Endometrial microvascular endothelial cells (primary cell): Measurements from ENCODE around the gene DNAJC18. TPM values are rescaled to one million over a fixed set of nuclear protein-coding genes. Genes with fewer than 3 reads are reported as not detected.

ENCODE experiments used
- in situ Hi-C: cut with HindIII; loops from 2 replicates; pipeline ENCODE4 v1.10.0; 2017; ENCODE audit warnings: low sequenced_read_pairs, low pct_unique_long_range_greater_than_20kb; ENCODE audit errors: inconsistent ontology term
- total RNA-seq: library from RNA; depleted of rRNA; stranded (reverse); fragments of >200 nt; gene quantifications from one replicate; pipeline ENCODE4 v1.2.3, GENCODE V29; 2015; ENCODE audit errors: inconsistent ontology term

DNAJC18 gene
- total RNA-seq, 1 donor from 2014 or later: 10.1 TPM

- in situ Hi-C loops: no loop called here
Observed at GRCh38 chr5:139462586-139463276, 23.4 kb upstream of the DNAJC18 start, which contains the start of gene ECSCR. ECSCR (minus strand) TSS chr5:139462743; CDS start chr5:139462670, 73 bp downstream.

GRCh38 chr5:139461698-139462097 lies 22.4 kb upstream of the DNAJC18 start:
- in situ Hi-C loops: no loop called here

DNA sequence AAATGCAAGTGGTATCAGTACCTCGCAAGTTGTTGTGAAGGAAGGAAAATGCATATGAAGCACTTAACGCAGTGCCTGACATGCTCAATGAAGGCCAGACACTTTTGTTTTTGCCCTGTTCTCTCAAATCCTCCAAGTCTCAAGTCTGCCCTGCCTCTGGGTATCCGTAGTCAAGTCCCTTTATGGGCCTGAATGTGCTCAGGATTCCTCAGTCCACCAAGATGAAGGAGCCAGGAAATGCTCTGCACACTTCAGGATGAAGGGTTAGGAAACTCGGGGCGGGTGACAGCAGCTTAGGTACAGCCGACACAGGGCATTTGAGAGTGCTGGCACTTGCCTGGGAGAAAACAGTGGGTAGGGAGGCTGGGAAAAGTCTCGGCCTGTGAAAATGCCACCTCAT lies 21.9 kb upstream of the DNAJC18 start:
- in situ Hi-C loops: no loop called here

- in situ Hi-C loops: no loop called here
Observed at GRCh38 chr5:139460455-139460854, 21.1 kb upstream of the DNAJC18 start.

- in situ Hi-C loops: no loop called here
Observed at GRCh38 chr5:139459451-139459934, 20.2 kb upstream of the DNAJC18 start.

DNA sequence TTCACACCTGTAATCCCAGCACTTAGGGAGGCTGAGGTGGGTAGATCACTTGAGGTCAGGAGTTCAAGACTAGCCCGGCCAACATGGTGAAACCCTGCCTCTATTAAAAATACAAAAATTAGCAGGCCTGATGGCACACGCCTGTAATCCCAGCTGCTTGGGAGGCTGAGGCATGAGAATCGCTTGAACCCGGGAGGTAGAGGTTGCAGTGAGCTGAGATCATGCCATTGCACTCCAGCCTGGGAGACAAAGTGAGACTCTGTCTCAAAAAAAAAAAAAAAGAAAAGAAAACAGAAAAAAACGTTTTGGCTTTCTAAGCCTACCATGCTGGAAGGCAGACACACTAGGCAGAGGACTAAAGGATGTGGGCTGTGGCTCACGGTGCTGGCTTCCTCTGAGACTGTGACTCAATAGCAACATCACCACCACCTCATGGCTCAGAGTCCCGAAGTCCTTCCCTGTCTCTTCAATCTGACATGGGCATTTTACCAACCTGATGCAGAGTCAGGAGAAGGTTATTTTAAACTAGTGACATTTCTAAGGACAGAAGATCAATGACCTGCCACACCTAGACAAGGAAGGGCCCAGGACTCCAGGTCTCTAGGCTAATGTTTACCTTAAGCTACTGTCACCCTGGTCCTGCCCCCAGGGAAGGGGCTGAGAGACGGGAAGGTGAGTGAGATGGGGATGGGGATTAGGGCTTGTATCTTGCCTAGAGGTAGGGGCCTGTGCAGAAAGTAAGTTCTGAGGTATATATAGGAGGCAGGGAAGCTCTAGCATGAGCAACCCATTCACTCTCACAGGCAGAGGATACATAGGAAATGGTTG lies 19.5 kb upstream of the DNAJC18 start:
- in situ Hi-C loops: no loop called here

- in situ Hi-C loops: no loop called here
Observed at GRCh38 chr5:139457653-139458306, 18.5 kb upstream of the DNAJC18 start.

GRCh38 chr5:139457241-139457640 lies 17.9 kb upstream of the DNAJC18 start:
- in situ Hi-C loops: no loop called here

DNA sequence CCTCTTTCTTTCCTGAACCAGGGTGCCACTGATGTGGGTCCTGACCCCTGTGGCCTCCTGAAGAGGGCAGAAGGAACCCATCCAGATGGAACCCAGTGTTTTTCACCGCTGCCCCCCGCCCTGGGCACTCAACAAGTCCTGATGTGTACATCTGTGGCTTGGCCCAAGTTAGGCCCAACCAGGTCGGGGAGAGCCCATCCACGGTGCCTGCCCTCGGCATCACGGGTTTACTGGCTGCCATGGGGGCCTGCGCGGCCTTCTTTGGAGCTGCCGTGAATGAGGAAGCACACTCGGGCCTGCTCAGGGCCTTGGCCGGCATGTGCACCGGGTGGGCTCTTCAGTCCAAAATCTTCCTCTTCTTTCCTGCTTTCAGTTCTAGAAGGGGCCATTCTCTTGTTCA lies 17.5 kb upstream of the DNAJC18 start:
- in situ Hi-C loops: no loop called here

DNA sequence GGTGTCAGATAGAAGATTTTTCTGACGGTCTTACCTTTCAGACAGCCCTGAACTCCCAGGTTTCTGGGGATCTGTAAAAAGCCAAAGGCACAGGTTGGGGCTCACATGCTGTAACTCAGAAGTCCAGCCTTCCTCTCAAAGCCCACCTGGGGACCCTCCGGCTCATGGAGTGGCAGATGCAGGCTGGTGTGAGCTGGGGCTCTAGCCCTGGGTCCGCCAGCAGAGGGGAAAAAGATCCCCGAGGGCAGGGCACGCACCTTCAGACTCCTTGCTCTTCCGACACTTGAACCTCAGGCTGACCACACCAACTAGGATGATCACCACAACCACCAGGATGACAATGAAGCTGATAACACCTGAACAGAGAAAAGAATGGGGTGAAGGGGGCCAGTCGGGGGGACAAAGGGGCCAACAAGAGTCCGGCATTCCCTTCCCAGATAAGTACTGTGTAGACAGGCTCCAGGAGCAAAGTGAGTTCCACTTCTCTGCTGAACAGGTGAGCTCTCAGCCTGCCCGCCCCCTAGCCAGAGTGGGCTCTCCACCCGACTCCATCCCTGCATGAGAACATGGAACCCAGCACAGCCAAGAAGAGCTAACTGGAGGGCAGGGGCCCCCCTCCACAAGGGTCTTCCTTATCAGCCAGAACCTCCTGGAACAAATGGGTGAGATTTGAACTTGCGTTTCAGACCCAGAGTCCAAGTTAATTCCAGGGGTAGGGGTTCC lies 15.4 kb upstream of the DNAJC18 start:
- in situ Hi-C loops: no loop called here

GRCh38 chr5:139453683-139454567 lies 14.6 kb upstream of the DNAJC18 start:
- in situ Hi-C loops: no loop called here

DNA sequence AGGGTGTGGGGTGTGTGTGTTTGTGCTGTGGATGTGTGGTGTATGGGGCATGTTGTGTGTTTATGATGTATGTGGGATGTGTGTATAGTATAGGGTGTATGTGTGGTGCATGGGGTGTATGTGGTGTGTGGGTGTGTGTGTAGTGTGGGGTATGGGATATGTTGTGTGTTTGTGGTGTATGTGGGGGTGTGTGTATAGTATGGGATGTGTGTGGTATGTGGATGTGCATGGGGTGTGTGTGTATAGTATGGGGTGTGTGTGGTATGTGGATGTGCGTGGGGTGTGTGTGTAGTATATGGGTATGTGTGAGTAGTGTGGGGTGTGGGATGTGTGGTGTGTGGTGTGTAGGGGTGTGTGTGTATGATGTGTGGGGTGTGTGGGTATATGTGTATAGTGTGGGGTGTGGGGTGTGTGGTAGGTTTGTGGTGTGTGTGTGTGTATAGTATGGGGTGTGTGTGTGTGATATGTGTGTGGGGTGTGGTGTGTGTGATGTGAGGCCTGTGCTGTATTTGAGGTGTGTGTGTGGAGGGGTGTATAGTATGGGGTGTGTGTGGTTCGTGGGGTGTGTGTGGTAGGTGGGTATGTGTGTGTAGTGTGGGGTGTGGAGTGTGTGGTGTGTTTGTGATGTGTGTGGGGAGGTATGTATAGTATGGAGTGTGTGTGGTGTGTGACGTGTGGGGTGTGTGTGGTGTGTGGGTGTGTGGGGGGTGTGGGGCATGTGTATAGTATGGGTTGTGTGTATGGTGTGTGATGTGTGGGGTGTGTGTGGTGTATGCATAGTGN lies 12.7 kb upstream of the DNAJC18 start:
- in situ Hi-C loops: no loop called here

DNA sequence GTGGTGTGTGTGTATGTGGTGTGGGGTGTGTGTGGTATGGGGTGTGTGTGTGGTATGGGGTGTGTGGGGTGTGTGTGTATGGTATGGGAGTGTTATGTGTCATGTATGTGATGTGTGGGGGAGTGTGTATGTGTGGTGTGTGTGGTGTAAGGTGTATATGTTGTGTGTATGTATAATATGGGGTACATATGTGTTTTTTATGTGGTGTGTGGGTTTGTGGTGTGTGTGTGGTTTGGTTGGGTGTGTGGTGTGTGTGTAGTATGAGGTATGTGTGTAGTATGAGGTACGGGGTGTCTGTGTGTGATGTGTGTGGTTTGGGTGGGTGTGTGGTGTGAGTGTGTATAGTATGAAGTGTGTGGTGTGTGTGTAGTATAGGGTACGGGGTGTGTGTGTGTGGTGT lies 11.9 kb upstream of the DNAJC18 start:
- in situ Hi-C loops: no loop called here

GRCh38 chr5:139446956-139447779 lies 7.8 kb upstream of the DNAJC18 start:
- in situ Hi-C loops: no loop called here

- in situ Hi-C loops: no loop called here
Observed at GRCh38 chr5:139445325-139446170, 6.2 kb upstream of the DNAJC18 start.
